ENCODE data around the gene RAB5IF. TPM values are rescaled to one million over a fixed set of nuclear protein-coding genes. Genes with fewer than 3 reads are reported as not detected.

The RAB5IF gene
- total RNA-seq, 6 donors from 2014 or later = 57.6 to 124 (median 80.3) TPM

DNA sequence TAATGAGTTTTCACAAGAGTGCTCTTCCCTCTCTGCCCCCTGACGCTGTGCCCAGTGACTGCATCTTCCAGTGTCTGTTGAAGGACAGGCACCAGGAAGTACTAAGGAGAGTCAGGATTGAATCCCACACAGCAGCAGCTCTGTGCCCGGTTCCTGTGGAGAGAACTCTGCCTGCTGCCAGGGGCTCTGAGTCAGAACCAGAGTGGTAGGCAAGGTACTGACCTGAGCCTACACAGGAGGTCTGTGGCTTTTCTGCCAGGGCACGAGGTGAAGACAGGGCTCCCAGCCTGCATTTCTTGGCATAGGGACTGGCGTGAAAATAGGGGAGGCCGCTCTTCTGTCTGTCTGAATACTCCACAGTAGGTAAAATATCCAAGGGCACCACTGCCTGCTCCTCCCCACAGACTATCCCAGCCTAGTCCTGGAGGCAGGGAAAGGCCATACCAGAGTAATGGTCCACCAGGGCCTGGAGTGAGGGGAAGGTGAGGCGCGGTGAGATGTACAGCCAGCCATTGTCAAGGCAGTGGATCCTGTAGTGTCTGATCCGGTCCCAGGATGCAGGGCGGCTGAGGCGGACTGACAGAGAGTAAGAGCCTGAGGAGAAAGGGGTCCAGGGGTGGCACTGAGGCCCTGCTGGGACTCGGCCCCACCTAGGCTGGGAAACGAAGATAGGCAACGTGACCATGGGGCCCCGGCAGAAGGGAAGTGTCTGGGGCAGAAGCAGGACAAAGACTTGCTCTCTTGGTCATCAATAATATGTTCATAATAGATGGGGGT lies 9.4 kb downstream of the RAB5IF start:
- no peak for ATAC-seq (ENCODE audit: low FRiP score in 2 of 2)
- no peaks in the 10 kb centered on the region for H3K27me3 ChIP-seq

DNA sequence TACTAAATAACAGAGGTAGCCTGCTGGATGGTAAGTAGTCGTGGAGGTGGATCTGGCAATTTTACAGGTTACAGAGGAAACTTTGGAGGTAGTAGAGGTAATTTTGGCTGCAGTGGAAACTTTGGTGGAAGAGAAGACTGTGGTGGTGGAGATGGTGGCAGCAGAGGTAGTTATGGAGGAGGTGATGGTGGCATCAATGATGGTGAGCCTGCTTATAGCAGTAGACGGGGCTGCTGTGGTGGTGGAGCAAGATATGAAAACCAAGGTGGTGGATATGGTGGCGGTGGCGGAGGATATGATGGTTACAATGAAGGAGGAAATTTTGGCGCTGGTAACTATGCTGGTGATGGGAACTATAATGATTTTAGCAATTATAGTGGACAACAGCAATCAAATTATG lies 15.3 kb downstream of the RAB5IF start:
- H3K4me1 ChIP-seq = peaks cover 5 to 10% (median 7%) of the 10 kb centered on the region in 4 donors

More for the DNA sequence above, 9.4 kb downstream of the RAB5IF start:
- WGBS, 2 donors = 92 to 95% methylated on average over 13 to 14 of the region's 14 CpGs
- Histone ChIP-seq H3K27ac (no peak overlapping the region), H3K4me1 (no peaks in the 10 kb centered on the region), H3K4me3 (no peak overlapping the region), H3K9me3 (no peaks in the 10 kb centered on the region), H3K36me3 (peaks cover 11 to 54% (median 50%) of the 10 kb centered on the region in 4 donors)
- DNase-seq = no peak
- no peak for TF ChIP-seq POLR2AphosphoS5 (IDR thresholded peaks at IDR 0.05)
- TF ChIP-seq, protein P1, sequence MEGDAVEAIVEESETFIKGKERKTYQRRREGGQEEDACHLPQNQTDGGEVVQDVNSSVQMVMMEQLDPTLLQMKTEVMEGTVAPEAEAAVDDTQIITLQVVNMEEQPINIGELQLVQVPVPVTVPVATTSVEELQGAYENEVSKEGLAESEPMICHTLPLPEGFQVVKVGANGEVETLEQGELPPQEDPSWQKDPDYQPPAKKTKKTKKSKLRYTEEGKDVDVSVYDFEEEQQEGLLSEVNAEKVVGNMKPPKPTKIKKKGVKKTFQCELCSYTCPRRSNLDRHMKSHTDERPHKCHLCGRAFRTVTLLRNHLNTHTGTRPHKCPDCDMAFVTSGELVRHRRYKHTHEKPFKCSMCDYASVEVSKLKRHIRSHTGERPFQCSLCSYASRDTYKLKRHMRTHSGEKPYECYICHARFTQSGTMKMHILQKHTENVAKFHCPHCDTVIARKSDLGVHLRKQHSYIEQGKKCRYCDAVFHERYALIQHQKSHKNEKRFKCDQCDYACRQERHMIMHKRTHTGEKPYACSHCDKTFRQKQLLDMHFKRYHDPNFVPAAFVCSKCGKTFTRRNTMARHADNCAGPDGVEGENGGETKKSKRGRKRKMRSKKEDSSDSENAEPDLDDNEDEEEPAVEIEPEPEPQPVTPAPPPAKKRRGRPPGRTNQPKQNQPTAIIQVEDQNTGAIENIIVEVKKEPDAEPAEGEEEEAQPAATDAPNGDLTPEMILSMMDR (IDR thresholded peaks at IDR 0.05) = no peak
- TF ChIP-seq EP300 (IDR thresholded peaks at IDR 0.05) = no peak
- TF ChIP-seq POLR2A (IDR thresholded peaks at IDR 0.05) = no peak

DNA sequence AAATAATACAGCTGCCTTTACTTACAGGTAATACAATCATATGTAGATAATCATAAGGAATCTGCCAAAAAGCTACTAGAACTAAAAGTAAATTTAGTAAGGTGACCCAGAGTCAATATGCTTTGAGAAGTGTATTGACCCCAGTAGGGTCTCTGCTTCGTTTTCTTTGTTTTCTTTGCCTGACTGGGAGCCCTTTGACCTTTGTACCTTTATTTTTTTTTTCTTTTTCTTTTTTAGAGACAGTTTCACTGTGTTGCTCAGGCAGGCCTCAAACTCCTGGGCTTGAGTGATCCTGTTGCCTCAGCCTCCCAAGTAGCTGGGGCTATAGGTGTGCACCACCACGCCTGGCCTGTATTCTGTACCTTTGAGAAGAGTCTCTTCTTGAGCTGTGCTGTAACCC lies 17.9 kb downstream of the RAB5IF start:
- TF ChIP-seq EP300 (IDR thresholded peaks at IDR 0.05) (no peak), POLR2A (IDR thresholded peaks at IDR 0.05) (no peak), POLR2AphosphoS5 (IDR thresholded peaks at IDR 0.05) (no peak)
- TF ChIP-seq, protein P1 (IDR thresholded peaks at IDR 0.05) = no peak
- ATAC-seq (ENCODE audit: low FRiP score in 2 of 2) = no peak
- Histone ChIP-seq H3K36me3 (no peaks in the 10 kb centered on the region), H3K4me3 (no peak overlapping the region), H3K9me3 (no peaks in the 10 kb centered on the region), H3K27ac (no peak overlapping the region), H3K4me1 (peaks cover 5 to 10% (median 7%) of the 10 kb centered on the region in 4 donors), H3K27me3 (no peaks in the 10 kb centered on the region)
- no peak for DNase-seq
- 95% methylated on average over 2 of the region's 2 CpGs for WGBS, 2 donors

More for the DNA sequence above, 15.3 kb downstream of the RAB5IF start:
- no peak for DNase-seq
- Histone ChIP-seq H3K36me3 (no peaks in the 10 kb centered on the region), H3K27me3 (no peaks in the 10 kb centered on the region), H3K9me3 (no peaks in the 10 kb centered on the region), H3K4me3 (no peak overlapping the region), H3K27ac (no peak overlapping the region)
- TF ChIP-seq, protein P1 (IDR thresholded peaks at IDR 0.05) = no peak
- TF ChIP-seq POLR2AphosphoS5 (IDR thresholded peaks at IDR 0.05) = no peak
- no peak for TF ChIP-seq EP300 (IDR thresholded peaks at IDR 0.05)
- no peak for TF ChIP-seq POLR2A (IDR thresholded peaks at IDR 0.05)
- WGBS, 2 donors = 95 to 96% methylated on average over 5 of the region's 5 CpGs
- no peak for ATAC-seq (ENCODE audit: low FRiP score in 2 of 2)

DNA sequence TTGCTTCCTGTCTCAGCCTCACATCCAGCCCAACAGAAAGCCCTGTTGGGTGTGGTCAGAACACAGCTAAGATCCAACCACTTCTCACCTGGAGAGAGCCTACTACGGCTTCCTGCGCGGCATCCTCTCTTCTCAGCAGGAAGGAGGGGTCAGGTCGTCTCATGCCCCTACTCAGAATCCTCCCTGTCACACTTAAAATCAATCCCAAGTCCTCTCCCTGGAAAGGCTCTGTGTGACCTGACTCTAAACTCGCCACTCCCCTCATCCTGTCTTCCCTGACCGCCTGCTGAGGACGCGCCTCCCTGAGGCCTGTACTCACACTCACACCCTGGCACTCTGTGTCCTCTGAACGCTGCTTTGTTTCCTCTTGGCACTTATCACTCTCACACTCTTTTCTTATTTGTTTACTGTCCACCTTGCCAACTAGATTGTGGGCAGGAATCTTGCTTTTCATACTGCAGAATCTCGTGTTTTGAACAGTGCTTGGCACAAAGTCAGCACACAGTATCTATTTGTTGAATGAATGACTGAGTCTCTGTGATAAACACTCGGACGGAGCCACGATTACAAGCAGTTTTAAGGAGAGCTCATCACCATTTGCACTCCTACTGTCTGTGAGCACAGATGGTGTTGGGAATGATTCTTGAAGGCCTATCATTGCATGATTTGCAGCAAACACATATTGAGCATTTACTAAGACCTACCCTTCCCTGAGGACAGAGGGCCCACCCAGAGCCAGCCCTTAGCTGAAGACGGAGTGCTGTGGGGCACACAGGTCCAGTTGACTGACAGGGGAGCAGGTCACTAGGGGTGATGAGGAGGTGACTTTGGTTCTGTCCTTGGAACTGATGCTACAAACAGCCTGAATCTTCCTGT lies 18.7 kb downstream of the RAB5IF start:
- Histone ChIP-seq H3K4me1 (peaks cover 5 to 10% (median 7%) of the 10 kb centered on the region in 4 donors), H3K27ac (peak overlapping the region in 2 of 4 donors; percentile 25 to 38), H3K4me3 (no peak overlapping the region), H3K36me3 (no peaks in the 10 kb centered on the region), H3K9me3 (no peaks in the 10 kb centered on the region), H3K27me3 (no peaks in the 10 kb centered on the region)
- TF ChIP-seq, protein P1 (IDR thresholded peaks at IDR 0.05) = no peak
- TF ChIP-seq POLR2A (IDR thresholded peaks at IDR 0.05) = no peak
- no peak for TF ChIP-seq EP300 (IDR thresholded peaks at IDR 0.05)
- no peak for TF ChIP-seq POLR2AphosphoS5 (IDR thresholded peaks at IDR 0.05)
- ATAC-seq (ENCODE audit: low FRiP score in 2 of 2) (peak in 1 of 2 donors; percentile 39), DNase-seq (peak in 1 of 2 donors; percentile 43)
- WGBS, 2 donors = 48 to 55% methylated on average over 14 of the region's 14 CpGs
